GM21786 (cell line): ENCODE results near the gene ABCC1.
"Not testable (repeated sequence)": the region's sequence is repeated elsewhere in the genome, so short reads cannot be mapped to it uniquely, and the experiment has no call there.

Experiments
- ATAC-seq: cut with Tn5 transposase; IDR thresholded peaks from one replicate; pipeline ENCODE4 v1.9.1; 2021; ENCODE audit not compliant: unreplicated experiment

ABCC1 gene

GRCh38 chr16:15942931-15943690 is 6.3 kb upstream of the ABCC1 start:
- ATAC-seq: no peak

GRCh38 chr16:15946257-15947044 is 3.0 kb upstream of the ABCC1 start:
- ATAC-seq: no peak

GRCh38 chr16:15947983-15948509 is 1.4 kb upstream of the ABCC1 start:
- ATAC-seq: no peak

- ATAC-seq: no peak
These were observed 745 bp upstream of the ABCC1 start for GRCh38 chr16:15948532-15949209.

- ATAC-seq: no peak
These were observed 892 bp downstream of the ABCC1 start for GRCh38 chr16:15950161-15950854.

- ATAC-seq: no peak
These were observed 1.5 kb downstream of the ABCC1 start for GRCh38 chr16:15950869-15951268.

- ATAC-seq: no peak
These were observed 2.4 kb downstream of the ABCC1 start for GRCh38 chr16:15951852-15952251.

- no peak for ATAC-seq
These were observed 2.9 kb downstream of the ABCC1 start for GRCh38 chr16:15952265-15952711.

GRCh38 chr16:15953477-15953876 is 4.1 kb downstream of the ABCC1 start:
- ATAC-seq: no peak

GRCh38 chr16:15953929-15954813 is 4.8 kb downstream of the ABCC1 start:
- no peak for ATAC-seq

GRCh38 chr16:15954814-15955151 is 5.4 kb downstream of the ABCC1 start:
- ATAC-seq: no peak

GRCh38 chr16:15955425-15955824 is 6.0 kb downstream of the ABCC1 start:
- ATAC-seq: no peak

GRCh38 chr16:15956106-15956505 is 6.7 kb downstream of the ABCC1 start:
- not testable (repeated sequence) for ATAC-seq

- ATAC-seq: no peak
These were observed 9.4 kb downstream of the ABCC1 start for GRCh38 chr16:15958703-15959348.

- no peak for ATAC-seq
These were observed 10.9 kb downstream of the ABCC1 start for GRCh38 chr16:15960124-15960971.

- peak; percentile 85 for ATAC-seq
These were observed 11.7 kb downstream of the ABCC1 start for GRCh38 chr16:15961060-15961511.

- peak; percentile 18 for ATAC-seq
These were observed 12.2 kb downstream of the ABCC1 start for GRCh38 chr16:15961571-15962090.

GRCh38 chr16:15963307-15963910 is 14.0 kb downstream of the ABCC1 start:
- ATAC-seq: no peak
